B cell (primary cell): ENCODE measurements around the gene SCAMP5. TPM values are rescaled to one million over a fixed set of nuclear protein-coding genes. Genes with fewer than 3 reads are reported as not detected.

Experiments
- ATAC-seq: fragments of 200-7000 bp; cut with Tn5 transposase; one replicate; pipeline ENCODE4 v1.10.0; 2021; ENCODE audit warnings: low read depth, mild to moderate bottlenecking, moderate number of reproducible peaks, moderate library complexity
- CTCF ChIA-PET: fragments of 350-600 bp; sonication (Branson Sonifier 250); formaldehyde crosslinking; loops from one replicate; lab custom pipeline; 2021; ENCODE audit warnings: antibody characterized with exemption, inconsistent platforms; lab: Charles Lee
- POLR2A ChIA-PET: fragments of 350-600 bp; sonication (Branson Sonifier 250); formaldehyde crosslinking; loops from one replicate; lab custom pipeline; 2021; ENCODE audit warnings: antibody characterized with exemption; lab: Charles Lee
- DNase-seq: peaks from one replicate; pipeline ENCODE4 v3.0.0; 2013
- H2AFZ ChIP-seq: 2 replicates; pipeline ENCODE4 v1.6.1; 2012; ENCODE audit warnings: mild to moderate bottlenecking, low read depth, low read length; ENCODE audit not compliant: insufficient read depth, poor library complexity, severe bottlenecking
- H3K27ac ChIP-seq, 2 donors: 1 replicate in 1 of 2; 2 replicates in 1 of 2; pipeline ENCODE4 v1.5.1; 2012 to 2013; ENCODE audit warnings: low read length in 2 of 2, mild to moderate bottlenecking in 2 of 2, moderate library complexity in 1 of 2
- H3K27me3 ChIP-seq, 4 experiments: fragments of 200-600 bp in 1 of 4; sonication (generic) in 1 of 4; replicated peaks in 1 of 4; 1 replicate in 2 of 4; 2 replicates in 2 of 4; pipeline versions ENCODE4 v1.6.1 to v1.7.0; 2013 to 2016; ENCODE audit warnings: low read length in 3 of 4, mild to moderate bottlenecking in 2 of 4, mixed read lengths in 1 of 4, moderate library complexity in 1 of 4; ENCODE audit not compliant: insufficient read depth in 4 of 4, control insufficient read depth in 3 of 4; ENCODE audit errors: control extremely low read depth in 1 of 4
- H3K36me3 ChIP-seq, 2 experiments: replicated peaks in 1 of 2; 1 replicate in 1 of 2; 2 replicates in 1 of 2; pipeline versions ENCODE4 v1.6.1 to v1.7.1; 2013; ENCODE audit warnings: low read length in 1 of 2; ENCODE audit not compliant: insufficient read depth in 2 of 2, control insufficient read depth in 1 of 2; ENCODE audit errors: control extremely low read depth in 1 of 2, extremely low read depth in 1 of 2
- H3K4me1 ChIP-seq, 2 donors: fragments of 200-600 bp in 1 of 2; sonication (generic) in 1 of 2; 1 replicate in 1 of 2; 2 replicates in 1 of 2; pipeline versions ENCODE4 v1.5.1 to v1.6.1; 2013 to 2017; ENCODE audit warnings: low read length in 2 of 2; ENCODE audit not compliant: control insufficient read depth in 2 of 2, insufficient read depth in 2 of 2
- H3K4me2 ChIP-seq: replicated peaks from 2 replicates; pipeline ENCODE3; 2012; ENCODE audit warnings: mild to moderate bottlenecking, low read depth, low read length; ENCODE audit not compliant: poor library complexity, severe bottlenecking
- H3K4me3 ChIP-seq, 5 experiments: fragments of 200-600 bp in 1 of 5; sonication (generic) in 1 of 5; 1 replicate in 3 of 5; 2 replicates in 2 of 5; pipeline versions ENCODE4 v1.5.1 to v1.7.0; 2011 to 2016; ENCODE audit warnings: low read length in 4 of 5, mild to moderate bottlenecking in 4 of 5, low read depth in 2 of 5, control low read depth in 1 of 5, moderate library complexity in 1 of 5; ENCODE audit not compliant: insufficient read depth in 1 of 5; ENCODE audit errors: control extremely low read depth in 1 of 5, extremely low read depth in 1 of 5
- H3K79me2 ChIP-seq: fragments of 200-600 bp; sonication (generic); one replicate; pipeline ENCODE4 v1.6.0; 2016; ENCODE audit warnings: low read length; ENCODE audit not compliant: control insufficient read depth, insufficient read depth
- H3K9ac ChIP-seq: fragments of 200-600 bp; sonication (generic); 2 replicates; pipeline ENCODE4 v1.6.1; 2017; ENCODE audit warnings: mild to moderate bottlenecking, low read length, moderate library complexity
- H3K9me3 ChIP-seq, 3 donors: one replicate each; pipeline versions ENCODE4 v1.6.1 to v1.7.1; 2013; ENCODE audit warnings: low read length in 2 of 3; ENCODE audit not compliant: control insufficient read depth in 2 of 3, insufficient read depth in 1 of 3; ENCODE audit errors: control extremely low read depth in 1 of 3
- H4K20me1 ChIP-seq: 2 replicates; pipeline ENCODE4 v1.6.0; 2012; ENCODE audit warnings: mild to moderate bottlenecking, low read length; ENCODE audit not compliant: insufficient read depth, control insufficient read depth, poor library complexity, severe bottlenecking
- H3K27ac Mint-ChIP-seq: one replicate; pipeline ENCODE4 v1.8.0; 2021; ENCODE audit warnings: mixed read lengths
- H3K27me3 Mint-ChIP-seq: one replicate; pipeline ENCODE4 v1.8.0; 2021; ENCODE audit warnings: mixed read lengths
- H3K4me1 Mint-ChIP-seq: one replicate; pipeline ENCODE4 v1.8.0; 2021; ENCODE audit warnings: mixed read lengths
- H3K4me3 Mint-ChIP-seq: one replicate; pipeline ENCODE4 v1.8.0; 2021; ENCODE audit warnings: mixed read lengths
- H3K9me3 Mint-ChIP-seq: one replicate; pipeline ENCODE4 v1.8.0; 2022; ENCODE audit warnings: mixed read lengths; ENCODE audit not compliant: insufficient read depth
- CTCF ChIP-seq: fragments of 200-600 bp; IDR thresholded peaks from one replicate; pipeline ENCODE4 v1.8.0; 2022; ENCODE audit warnings: antibody characterized with exemption, mild to moderate bottlenecking
- EZH2 ChIP-seq: IDR thresholded peaks from 2 replicates; pipeline ENCODE4 v1.6.1; 2012; ENCODE audit warnings: borderline replicate concordance, low read depth, mild to moderate bottlenecking, moderate library complexity, low read length; ENCODE audit not compliant: insufficient read depth, poor library complexity, severe bottlenecking
- WGBS: methylation state at CpG from one replicate; pipeline ENCODE4 v1.1.5; 2013; ENCODE audit warnings: missing lambda C conversion rate; ENCODE audit not compliant: insufficient coverage; 5-methylcytosine and 5-hydroxymethylcytosine counted together
- intact Hi-C: fragments of 100-400 bp; cut with micrococcal nuclease; formaldehyde crosslinking; loops from one replicate; pipeline ENCODE4 v1.10.0; 2022
- polyA plus RNA-seq: library from polyadenylated mRNA; depleted of rRNA; stranded (reverse); fragments of >200 nt; gene quantifications from 2 replicates; pipeline ENCODE4 v1.2.3, GENCODE V29; 2012
- total RNA-seq, 2 donors: library from RNA; stranded (reverse); fragments of 120-200 nt in 1 of 2; gene quantifications; 1 replicate in 1 of 2; 2 replicates in 1 of 2; pipeline versions ENCODE4 v1.2.3 to v1.2.4, GENCODE V29; 2013 to 2022

The SCAMP5 gene
- total and polyA plus RNA-seq, 2 donors (not counting 1 experiment from before 2014, with no cell fraction given) = 0.59 to 3.4 TPM

DNA sequence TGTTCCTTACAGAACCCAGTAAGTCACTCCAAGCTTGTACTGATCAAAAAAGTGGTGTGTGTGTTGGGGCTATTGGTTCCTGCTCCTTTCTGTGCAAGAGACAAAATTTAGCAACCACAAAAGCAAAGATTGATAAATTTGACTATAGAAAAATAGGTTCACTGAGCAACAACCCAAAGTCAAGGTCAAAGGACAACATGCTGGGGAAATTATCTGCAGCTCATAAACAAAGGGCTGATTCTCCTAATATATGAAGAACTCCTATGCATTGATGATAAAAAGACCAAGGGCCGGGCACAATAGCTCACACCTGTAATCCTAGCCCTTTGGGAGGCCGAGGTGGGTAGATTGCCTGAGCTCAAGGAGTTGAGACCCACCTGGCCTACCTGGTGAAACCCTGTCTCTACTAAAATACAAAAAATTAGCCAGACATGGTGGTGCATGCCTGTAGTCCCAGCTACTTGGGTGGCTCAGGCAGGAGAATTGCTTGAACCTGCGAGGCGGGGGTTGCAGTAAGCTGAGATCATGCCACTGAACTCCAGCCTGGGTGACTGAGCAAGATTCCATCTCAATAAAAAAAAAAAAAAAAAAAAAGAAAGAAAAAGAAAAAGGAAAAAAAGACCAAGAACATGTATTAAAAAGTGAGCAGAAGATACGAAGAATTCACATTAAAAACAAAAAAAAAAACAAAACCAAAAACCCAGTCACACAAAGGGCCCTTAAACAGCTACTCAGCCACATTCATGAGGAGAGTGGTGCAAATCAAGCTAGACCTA lies 57.8 kb downstream of the SCAMP5 start:
- Histone ChIP-seq H3K27me3 (peaks cover 0 to 7% (median 0%) of the 10 kb centered on the region in 4 experiments), H3K4me2 (no peak overlapping the region), H3K79me2 (peaks cover 5% of the 10 kb centered on the region), H3K9me3 (no peaks in the 10 kb centered on the region), H4K20me1 (peaks cover 5% of the 10 kb centered on the region), H2AFZ (no peak overlapping the region), H3K36me3 (no peaks in the 10 kb centered on the region), H3K27ac (no peak overlapping the region), H3K9ac (no peak overlapping the region), H3K4me1 (no peaks in the 10 kb centered on the region), H3K4me3 (no peak overlapping the region)
- POLR2A ChIA-PET = interaction anchor here (0.7 kb wide), 1 partner anchor 444 kb away, joined by 5 read pairs; no protein-coding TSS in a partner anchor
- TF ChIP-seq CTCF (no peak), EZH2 (no peak)
- ATAC-seq (no peak), DNase-seq (no peak)
- H3K27ac Mint-ChIP-seq = no peak overlapping the region
- intact Hi-C loops = no loop called here
- no peaks in the 10 kb centered on the region for H3K4me1 Mint-ChIP-seq
- H3K4me3 Mint-ChIP-seq = no peak overlapping the region
- CTCF ChIA-PET = interaction anchor here (1.8 kb wide), 1 partner anchor 10 kb away, joined by 5 read pairs; no protein-coding TSS in a partner anchor
- no peaks in the 10 kb centered on the region for H3K27me3 Mint-ChIP-seq
- no peaks in the 10 kb centered on the region for H3K9me3 Mint-ChIP-seq
- WGBS = no CpG with 5 or more reads among the region's 5 CpGs

- ATAC-seq = no peak
- Histone ChIP-seq H3K79me2 (peaks cover 2% of the 10 kb centered on the region), H3K36me3 (no peaks in the 10 kb centered on the region), H2AFZ (no peak overlapping the region), H3K4me3 (no peak overlapping the region), H4K20me1 (no peaks in the 10 kb centered on the region), H3K4me1 (no peaks in the 10 kb centered on the region), H3K4me2 (no peak overlapping the region), H3K27me3 (peaks cover 0 to 7% (median 0%) of the 10 kb centered on the region in 4 experiments), H3K27ac (no peak overlapping the region), H3K9me3 (no peaks in the 10 kb centered on the region), H3K9ac (no peak overlapping the region)
- POLR2A ChIA-PET = interaction anchor here (0.7 kb wide), 1 partner anchor 445 kb away, joined by 5 read pairs; no protein-coding TSS in a partner anchor
- Mint-ChIP-seq H3K27me3 (no peaks in the 10 kb centered on the region), H3K4me1 (no peaks in the 10 kb centered on the region), H3K9me3 (no peaks in the 10 kb centered on the region), H3K4me3 (no peak overlapping the region), H3K27ac (no peak overlapping the region)
- WGBS = 100% methylated on average over 2 of the region's 7 CpGs
- CTCF ChIA-PET = interaction anchor here (1.8 kb wide), 1 partner anchor 11 kb away, joined by 5 read pairs; no protein-coding TSS in a partner anchor
- intact Hi-C loops = no loop called here
- TF ChIP-seq CTCF (no peak), EZH2 (no peak)
- no peak for DNase-seq
These were observed 58.4 kb downstream of the SCAMP5 start for GRCh38 chr15:75053748-75054125.
